NB4 (cell line): ENCODE results near the gene CYSRT1.

Source experiments
- POLR2A ChIP-seq: IDR thresholded peaks from 2 replicates; pipeline ENCODE4 v1.6.1; 2011; ENCODE audit warnings: mild to moderate bottlenecking; ENCODE audit not compliant: insufficient read length; ENCODE audit errors: extremely low read depth
- TF ChIP-seq, protein P1 (sequence below): IDR thresholded peaks from one replicate; pipeline ENCODE4 v1.5.1; 2012; ENCODE audit warnings: low read depth, low read length
- TF ChIP-seq, protein P2 (sequence below): IDR thresholded peaks from 2 replicates; pipeline ENCODE4 v1.6.1; 2011; ENCODE audit warnings: low read depth, low read length

DNA sequence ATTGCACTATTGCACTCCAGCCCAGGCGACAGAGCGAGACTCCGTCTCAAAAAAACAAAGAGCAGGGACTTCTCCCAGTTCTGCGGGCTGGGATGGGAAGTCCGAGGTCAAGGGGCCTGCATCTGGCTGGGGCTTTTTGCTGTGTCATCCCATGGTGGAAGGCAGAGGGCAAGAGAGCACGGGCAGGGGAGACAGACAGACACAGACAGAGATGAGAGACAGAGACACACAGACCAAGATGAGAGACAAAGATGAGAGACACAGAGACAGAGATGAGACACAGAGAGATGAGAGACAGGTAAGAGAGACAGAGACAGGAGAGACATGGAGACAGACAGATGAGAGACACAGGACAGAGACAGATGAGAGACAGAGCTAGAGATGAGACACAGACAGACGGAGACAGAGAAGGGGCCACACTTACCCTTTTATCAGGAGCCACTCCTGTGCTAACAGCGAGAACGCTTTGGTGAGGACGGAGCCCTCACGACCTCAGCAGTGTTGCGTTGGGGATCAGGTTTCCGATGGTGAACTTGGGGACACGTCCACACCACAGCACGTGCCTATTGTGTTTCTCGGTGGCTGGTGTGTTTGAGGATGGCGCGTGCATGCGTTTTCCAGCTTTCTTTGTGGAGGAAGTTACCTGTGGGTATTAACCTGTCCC, 43.7 kb downstream of the CYSRT1 start:
- TF ChIP-seq, protein P1, sequence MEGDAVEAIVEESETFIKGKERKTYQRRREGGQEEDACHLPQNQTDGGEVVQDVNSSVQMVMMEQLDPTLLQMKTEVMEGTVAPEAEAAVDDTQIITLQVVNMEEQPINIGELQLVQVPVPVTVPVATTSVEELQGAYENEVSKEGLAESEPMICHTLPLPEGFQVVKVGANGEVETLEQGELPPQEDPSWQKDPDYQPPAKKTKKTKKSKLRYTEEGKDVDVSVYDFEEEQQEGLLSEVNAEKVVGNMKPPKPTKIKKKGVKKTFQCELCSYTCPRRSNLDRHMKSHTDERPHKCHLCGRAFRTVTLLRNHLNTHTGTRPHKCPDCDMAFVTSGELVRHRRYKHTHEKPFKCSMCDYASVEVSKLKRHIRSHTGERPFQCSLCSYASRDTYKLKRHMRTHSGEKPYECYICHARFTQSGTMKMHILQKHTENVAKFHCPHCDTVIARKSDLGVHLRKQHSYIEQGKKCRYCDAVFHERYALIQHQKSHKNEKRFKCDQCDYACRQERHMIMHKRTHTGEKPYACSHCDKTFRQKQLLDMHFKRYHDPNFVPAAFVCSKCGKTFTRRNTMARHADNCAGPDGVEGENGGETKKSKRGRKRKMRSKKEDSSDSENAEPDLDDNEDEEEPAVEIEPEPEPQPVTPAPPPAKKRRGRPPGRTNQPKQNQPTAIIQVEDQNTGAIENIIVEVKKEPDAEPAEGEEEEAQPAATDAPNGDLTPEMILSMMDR, result no peak
- TF ChIP-seq POLR2A, result no peak
- TF ChIP-seq, protein P2, sequence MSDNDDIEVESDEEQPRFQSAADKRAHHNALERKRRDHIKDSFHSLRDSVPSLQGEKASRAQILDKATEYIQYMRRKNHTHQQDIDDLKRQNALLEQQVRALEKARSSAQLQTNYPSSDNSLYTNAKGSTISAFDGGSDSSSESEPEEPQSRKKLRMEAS, result no peak
